Neuronal stem cell (in vitro differentiated cells): ENCODE data around the gene TM9SF3.

Experiments
- DNase-seq: peaks from one replicate; pipeline ENCODE4 v3.0.0-alpha.2; 2013; ENCODE audit warnings: low spot score
- H2AFZ ChIP-seq: one replicate; pipeline ENCODE4 v1.6.1; 2013; ENCODE audit warnings: mild to moderate bottlenecking, low read length, inconsistent platforms
- H2AK5ac ChIP-seq: 2 replicates; pipeline ENCODE4 v1.6.1; 2013; ENCODE audit warnings: low read depth, mild to moderate bottlenecking, inconsistent platforms, low read length, moderate library complexity, mixed read lengths
- H2BK120ac ChIP-seq: 2 replicates; pipeline ENCODE4 v1.6.1; 2013; ENCODE audit warnings: low read depth, mild to moderate bottlenecking, inconsistent platforms, low read length, moderate library complexity, mixed read lengths
- H2BK12ac ChIP-seq: one replicate; pipeline ENCODE4 v1.6.1; 2013; ENCODE audit warnings: low read length, inconsistent platforms
- H2BK15ac ChIP-seq: 2 replicates; pipeline ENCODE4 v1.6.1; 2013; ENCODE audit warnings: mild to moderate bottlenecking, low read length, inconsistent platforms, mixed read lengths
- H2BK5ac ChIP-seq: one replicate; pipeline ENCODE4 v1.6.1; 2013; ENCODE audit warnings: inconsistent platforms, mild to moderate bottlenecking, low read length, moderate library complexity
- H3K14ac ChIP-seq: one replicate; pipeline ENCODE4 v1.6.1; 2013; ENCODE audit warnings: low read length, inconsistent platforms
- H3K18ac ChIP-seq: 2 replicates; pipeline ENCODE4 v1.6.1; 2013; ENCODE audit warnings: low read length, inconsistent platforms
- H3K23ac ChIP-seq: 2 replicates; pipeline ENCODE4 v1.6.1; 2013; ENCODE audit warnings: low read depth, mild to moderate bottlenecking, mixed read lengths, low read length, inconsistent platforms; ENCODE audit not compliant: poor library complexity
- H3K27ac ChIP-seq: replicated peaks from 3 replicates; pipeline ENCODE4 v1.5.1; 2013; ENCODE audit warnings: low read length, inconsistent platforms
- H3K27me3 ChIP-seq, 3 experiments: 2 replicates each; pipeline ENCODE4 v1.6.1; 2013; ENCODE audit warnings: low read length in 3 of 3, mild to moderate bottlenecking in 2 of 3, inconsistent platforms in 1 of 3, low read depth in 1 of 3, mixed read lengths in 1 of 3, moderate library complexity in 1 of 3; ENCODE audit not compliant: control insufficient read depth in 3 of 3, insufficient read depth in 3 of 3
- H3K36me3 ChIP-seq, 2 donors: replicated peaks in 1 of 2; 2 replicates each; pipeline ENCODE4 v1.6.1; 2013; ENCODE audit warnings: low read length in 2 of 2; ENCODE audit not compliant: control insufficient read depth in 2 of 2, insufficient read depth in 2 of 2
- H3K4ac ChIP-seq: 2 replicates; pipeline ENCODE4 v1.6.1; 2013; ENCODE audit warnings: inconsistent platforms, mild to moderate bottlenecking, low read length, moderate library complexity
- H3K4me1 ChIP-seq, 2 donors: 1 replicate in 1 of 2; 2 replicates in 1 of 2; pipeline ENCODE4 v1.6.1; 2013; ENCODE audit warnings: low read length in 2 of 2, low read depth in 1 of 2; ENCODE audit not compliant: control insufficient read depth in 2 of 2, insufficient read depth in 1 of 2
- H3K4me2 ChIP-seq: one replicate; pipeline ENCODE4 v1.6.1; 2013; ENCODE audit warnings: mild to moderate bottlenecking, low read length, inconsistent platforms; ENCODE audit not compliant: insufficient read depth, poor library complexity, severe bottlenecking
- H3K4me3 ChIP-seq, 2 donors: 2 replicates each; pipeline ENCODE4 v1.5.1; 2013; ENCODE audit warnings: low read length in 2 of 2, mild to moderate bottlenecking in 2 of 2, inconsistent platforms in 1 of 2, moderate library complexity in 1 of 2
- H3K79me1 ChIP-seq: one replicate; pipeline ENCODE4 v1.6.1; 2013; ENCODE audit warnings: low read depth, mild to moderate bottlenecking, inconsistent platforms, low read length, moderate library complexity
- H3K9ac ChIP-seq: one replicate; pipeline ENCODE4 v1.6.1; 2013; ENCODE audit warnings: mild to moderate bottlenecking, low read depth, low read length, inconsistent platforms; ENCODE audit not compliant: poor library complexity
- H3K9me3 ChIP-seq, 2 donors: replicated peaks in 1 of 2; 2 replicates each; pipeline versions ENCODE3 to v1.6.1; 2013; ENCODE audit warnings: low read length in 2 of 2, mild to moderate bottlenecking in 2 of 2, inconsistent platforms in 1 of 2, low read depth in 1 of 2, mixed read lengths in 1 of 2, moderate library complexity in 1 of 2; ENCODE audit not compliant: control insufficient read depth in 2 of 2, insufficient read depth in 1 of 2
- H4K8ac ChIP-seq: one replicate; pipeline ENCODE4 v1.6.1; 2013; ENCODE audit warnings: low read depth, mild to moderate bottlenecking, inconsistent platforms, low read length, moderate library complexity
- H4K91ac ChIP-seq: one replicate; pipeline ENCODE4 v1.6.1; 2013; ENCODE audit warnings: low read length, low read depth, mild to moderate bottlenecking, inconsistent platforms; ENCODE audit not compliant: poor library complexity
- WGBS, 2 donors: extraction: QIAGEN DNeasy Blood & Tissue Kit; methylation state at CpG; one replicate each; pipeline ENCODE4 v1.1.7; 2013; ENCODE audit warnings: missing lambda C conversion rate in 2 of 2, mixed read lengths in 1 of 2; ENCODE audit not compliant: insufficient read length in 2 of 2, insufficient replicate concordance in 1 of 2; ENCODE audit errors: extremely low coverage in 2 of 2; 5-methylcytosine and 5-hydroxymethylcytosine counted together

The TM9SF3 gene

DNA sequence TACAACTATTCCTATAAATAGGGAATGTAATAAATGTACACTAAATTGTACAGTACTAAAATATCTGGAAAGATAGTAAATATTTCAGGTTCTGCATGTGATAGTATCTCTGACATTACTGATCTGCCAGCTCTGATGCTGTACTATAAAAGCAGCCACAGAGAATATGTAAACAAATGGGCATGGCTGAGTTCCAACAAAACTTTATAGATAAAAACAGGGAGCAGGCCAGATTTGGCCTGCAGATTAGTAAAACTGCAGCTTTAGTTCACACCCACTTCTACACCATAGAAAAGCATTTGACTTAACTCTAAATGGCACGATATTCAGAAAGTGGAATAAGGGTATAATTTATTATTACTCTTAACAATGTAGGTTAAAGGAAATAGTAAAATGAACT is 54.3 kb downstream of the TM9SF3 start:
- H2BK15ac ChIP-seq, result no peak overlapping the region
- no peaks in the 10 kb centered on the region for H3K27me3 ChIP-seq
- no peak overlapping the region for H3K18ac ChIP-seq
- no peaks in the 10 kb centered on the region for H3K4me1 ChIP-seq
- H3K23ac ChIP-seq, result no peak overlapping the region
- H3K9ac ChIP-seq, result no peak overlapping the region
- no peaks in the 10 kb centered on the region for H3K9me3 ChIP-seq
- H4K91ac ChIP-seq, result no peak overlapping the region
- peaks cover 4 to 67% of the 10 kb centered on the region in 2 donors for H3K36me3 ChIP-seq
- no peak overlapping the region for H3K4ac ChIP-seq
- no peak overlapping the region for H3K27ac ChIP-seq
- no peak for DNase-seq
- no peak overlapping the region for H2BK5ac ChIP-seq
- no peak overlapping the region for H3K4me3 ChIP-seq
- no peak overlapping the region for H3K4me2 ChIP-seq
- H2BK120ac ChIP-seq, result no peak overlapping the region
- H4K8ac ChIP-seq, result no peak overlapping the region
- no peak overlapping the region for H3K14ac ChIP-seq
- H2AK5ac ChIP-seq, result no peak overlapping the region
- H3K79me1 ChIP-seq, result no peaks in the 10 kb centered on the region
- H2AFZ ChIP-seq, result no peak overlapping the region
- no peak overlapping the region for H2BK12ac ChIP-seq
- no CpG with 5 or more reads among the region's 1 CpG for WGBS, 2 donors

DNA sequence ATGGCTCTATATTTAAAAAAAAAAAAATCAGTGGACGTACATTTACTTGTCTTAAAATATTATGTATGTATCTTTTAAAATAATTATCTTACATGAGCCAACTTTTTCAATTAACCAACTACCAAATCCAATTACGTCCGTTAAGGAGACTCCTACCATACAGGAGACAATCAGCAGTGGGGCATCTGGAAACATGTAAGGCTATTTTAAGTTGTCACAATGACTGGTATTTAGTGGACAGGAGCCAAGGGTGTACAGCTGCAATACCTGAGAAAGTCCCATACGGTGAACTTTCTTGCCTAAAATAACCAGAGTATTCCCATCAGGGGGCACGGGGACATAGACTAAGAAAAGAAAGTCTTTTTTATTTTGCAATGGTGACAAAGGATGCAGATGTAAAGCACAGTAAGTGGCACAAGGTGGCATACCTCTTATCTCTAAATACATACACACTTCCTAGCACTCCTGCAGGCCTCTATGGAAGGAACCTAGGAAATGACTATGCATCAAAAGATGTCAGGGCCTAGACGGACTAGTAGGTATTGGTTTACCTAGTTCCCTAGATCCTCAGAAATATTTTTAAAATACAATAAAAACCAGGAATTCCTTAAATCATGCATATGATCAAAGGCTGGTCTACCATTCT is 57.1 kb downstream of the TM9SF3 start:
- Histone ChIP-seq H3K9me3 (no peaks in the 10 kb centered on the region), H3K27me3 (no peaks in the 10 kb centered on the region), H3K4ac (no peak overlapping the region), H2BK12ac (no peak overlapping the region), H2BK15ac (no peak overlapping the region), H2AK5ac (no peak overlapping the region), H2BK120ac (no peak overlapping the region), H3K9ac (no peak overlapping the region), H3K36me3 (peaks cover 7 to 87% of the 10 kb centered on the region in 2 donors), H3K4me3 (no peak overlapping the region), H3K18ac (no peak overlapping the region), H4K8ac (no peak overlapping the region), H3K4me1 (no peaks in the 10 kb centered on the region), H2AFZ (no peak overlapping the region), H3K4me2 (no peak overlapping the region), H2BK5ac (no peak overlapping the region), H3K79me1 (no peaks in the 10 kb centered on the region), H4K91ac (no peak overlapping the region), H3K27ac (no peak overlapping the region), H3K14ac (no peak overlapping the region), H3K23ac (no peak overlapping the region)
- WGBS, 2 donors, result no CpG with 5 or more reads among the region's 6 CpGs
- no peak for DNase-seq

DNA sequence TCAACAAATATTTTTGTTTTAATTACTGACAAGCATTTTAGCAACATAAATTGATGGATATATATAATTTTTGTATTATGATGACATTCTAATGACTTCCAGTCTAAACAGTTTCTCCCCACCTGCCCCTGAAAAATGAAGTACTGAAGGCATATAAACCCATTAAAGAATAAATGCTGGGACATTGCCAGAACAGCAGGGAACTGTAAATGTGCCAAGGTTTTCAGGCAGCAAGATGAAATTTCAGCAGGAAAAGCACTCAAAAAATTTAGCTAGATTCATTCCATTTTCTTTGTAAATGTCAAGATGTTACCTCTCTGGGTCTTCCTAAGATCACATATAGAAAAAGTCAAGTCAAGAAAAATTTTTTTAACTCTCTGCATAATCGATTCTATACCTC is 62.1 kb downstream of the TM9SF3 start:
- Histone ChIP-seq H3K27me3 (no peaks in the 10 kb centered on the region), H3K4me1 (no peaks in the 10 kb centered on the region), H3K9me3 (no peaks in the 10 kb centered on the region), H2BK120ac (no peak overlapping the region), H4K91ac (no peak overlapping the region), H3K9ac (no peak overlapping the region), H2AK5ac (no peak overlapping the region), H4K8ac (no peak overlapping the region), H3K36me3 (peaks cover 3 to 97% of the 10 kb centered on the region in 2 donors), H2AFZ (no peak overlapping the region), H3K23ac (no peak overlapping the region), H3K18ac (no peak overlapping the region), H3K27ac (no peak overlapping the region), H3K4me3 (no peak overlapping the region), H2BK15ac (no peak overlapping the region), H3K4me2 (no peak overlapping the region), H3K79me1 (no peaks in the 10 kb centered on the region), H2BK12ac (no peak overlapping the region), H3K14ac (no peak overlapping the region), H2BK5ac (no peak overlapping the region), H3K4ac (no peak overlapping the region)
- WGBS, 2 donors, result no CpG with 5 or more reads among the region's 1 CpG
- no peak for DNase-seq

DNA sequence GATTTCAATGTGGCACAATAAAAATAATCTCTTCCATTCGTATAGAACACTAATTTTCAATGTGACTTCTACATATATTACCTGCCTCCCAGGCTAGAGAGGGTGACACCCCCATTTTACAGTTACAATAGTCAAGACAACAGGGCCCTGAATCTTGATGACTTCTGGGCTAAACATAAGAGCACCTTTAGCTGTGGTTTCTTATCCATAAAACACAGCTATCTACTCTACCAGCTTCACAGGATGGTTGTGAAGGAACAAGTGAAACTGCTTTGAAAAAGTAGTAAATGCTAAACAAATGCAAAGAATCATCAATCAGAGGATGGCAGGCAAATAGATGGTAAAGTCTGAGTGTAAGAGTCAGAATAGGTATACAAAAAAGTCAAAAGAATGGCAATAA is 69.5 kb downstream of the TM9SF3 start:
- Histone ChIP-seq H2AFZ (no peak overlapping the region), H2BK12ac (no peak overlapping the region), H3K4me3 (no peak overlapping the region), H3K27ac (no peak overlapping the region), H3K27me3 (peaks cover 0 to 11% (median 9%) of the 10 kb centered on the region in 3 experiments), H3K18ac (no peak overlapping the region), H3K9ac (no peak overlapping the region), H3K14ac (no peak overlapping the region), H4K91ac (no peak overlapping the region), H3K23ac (no peak overlapping the region), H3K4ac (no peak overlapping the region), H2BK5ac (no peak overlapping the region), H3K9me3 (no peaks in the 10 kb centered on the region), H4K8ac (no peak overlapping the region), H3K36me3 (peaks cover 0 to 41% of the 10 kb centered on the region in 2 donors), H3K4me1 (peaks cover 5 to 8% of the 10 kb centered on the region in 2 donors), H3K79me1 (no peaks in the 10 kb centered on the region), H2BK15ac (no peak overlapping the region), H2AK5ac (no peak overlapping the region), H2BK120ac (no peak overlapping the region), H3K4me2 (no peak overlapping the region)
- no peak for DNase-seq
- WGBS, 2 donors, result no CpG with 5 or more reads among the region's 1 CpG
